ENCODE results near the gene MAPK10. TPM values are rescaled to one million over a fixed set of nuclear protein-coding genes. Genes with fewer than 3 reads are reported as not detected.

Gene MAPK10
- total RNA-seq, 1 experiment from 2014 or later: 0.44 TPM

GRCh38 chr4:86099348-86099747 lies 260.5 kb downstream of the MAPK10 start:
- Histone ChIP-seq H3F3A (ENCODE audit: low read length, unreplicated experiment) (no peaks in the 10 kb centered on the region), H3K36me3 (ENCODE audit: low read depth, low read length) (no peaks in the 10 kb centered on the region), H3K27ac (ENCODE audit: low read length) (no peak overlapping the region), H4K20me1 (ENCODE audit: low read length) (no peaks in the 10 kb centered on the region), H3K9me3 (ENCODE audit: low read length) (no peaks in the 10 kb centered on the region), H2AFZ (ENCODE audit: low read length) (no peak overlapping the region), H3K79me2 (ENCODE audit: low read length) (no peaks in the 10 kb centered on the region), H3K9ac (ENCODE audit: low read length) (no peak overlapping the region), H3K4me2 (ENCODE audit: low read length) (no peak overlapping the region), H3K27me3 (ENCODE audit: low read length) (no peaks in the 10 kb centered on the region), H3K4me3 (ENCODE audit: low read length) (no peak overlapping the region), H3K9me2 (replicated peaks; ENCODE audit: low read length) (no peaks in the 10 kb centered on the region), H3K4me1 (ENCODE audit: insufficient read depth, low read length) (no peaks in the 10 kb centered on the region)
- intact Hi-C loops (cut with micrococcal nuclease): no loop called here
- no TSS peak for BruUV-seq (replicated peaks)
- POLR2A ChIA-PET (ENCODE audit: unreplicated experiment): no interaction called here
- ATAC-seq (no peak), DNase-seq (no peak)
- CTCF ChIA-PET: no interaction called here
- no peak for TF ChIP-seq EZH2 (IDR thresholded peaks at IDR 0.05; ENCODE audit: low read length, unreplicated experiment)
- TF ChIP-seq EZH2phosphoT487 (IDR thresholded peaks at IDR 0.05; ENCODE audit: borderline replicate concordance, low read length): no peak
- no peak for TF ChIP-seq CTCF (conservative IDR thresholded peaks at IDR 0.05; ENCODE audit: low read depth, low read length)

- Histone ChIP-seq H3K9me3 (ENCODE audit: low read length) (no peaks in the 10 kb centered on the region), H3K27ac (ENCODE audit: low read length) (no peak overlapping the region), H3K9me2 (replicated peaks; ENCODE audit: low read length) (no peaks in the 10 kb centered on the region), H3K4me3 (ENCODE audit: low read length) (no peak overlapping the region), H3K4me2 (ENCODE audit: low read length) (no peak overlapping the region), H3K36me3 (ENCODE audit: low read depth, low read length) (no peaks in the 10 kb centered on the region), H3F3A (ENCODE audit: low read length, unreplicated experiment) (no peaks in the 10 kb centered on the region), H4K20me1 (ENCODE audit: low read length) (no peaks in the 10 kb centered on the region), H3K9ac (ENCODE audit: low read length) (no peak overlapping the region), H3K79me2 (ENCODE audit: low read length) (no peaks in the 10 kb centered on the region), H3K27me3 (ENCODE audit: low read length) (no peaks in the 10 kb centered on the region), H3K4me1 (ENCODE audit: insufficient read depth, low read length) (no peaks in the 10 kb centered on the region), H2AFZ (ENCODE audit: low read length) (no peak overlapping the region)
- BruUV-seq (replicated peaks): no TSS peak
- intact Hi-C loops (cut with micrococcal nuclease): no loop called here
- DNase-seq (no peak), ATAC-seq (no peak)
- ChIA-PET POLR2A (ENCODE audit: unreplicated experiment) (no interaction called here), CTCF (no interaction called here)
- TF ChIP-seq EZH2 (IDR thresholded peaks at IDR 0.05; ENCODE audit: low read length, unreplicated experiment) (no peak), CTCF (conservative IDR thresholded peaks at IDR 0.05; ENCODE audit: low read depth, low read length) (no peak), EZH2phosphoT487 (IDR thresholded peaks at IDR 0.05; ENCODE audit: borderline replicate concordance, low read length) (no peak)
Measured at GRCh38 chr4:86098691-86099090, 261.2 kb downstream of the MAPK10 start.

GRCh38 chr4:86096373-86096772 lies 263.5 kb downstream of the MAPK10 start:
- TF ChIP-seq EZH2 (IDR thresholded peaks at IDR 0.05; ENCODE audit: low read length, unreplicated experiment) (no peak), EZH2phosphoT487 (IDR thresholded peaks at IDR 0.05; ENCODE audit: borderline replicate concordance, low read length) (no peak), CTCF (conservative IDR thresholded peaks at IDR 0.05; ENCODE audit: low read depth, low read length) (no peak)
- no peak overlapping the region for H3K4me2 ChIP-seq (ENCODE audit: low read length)
- H3K27ac ChIP-seq (ENCODE audit: low read length): no peak overlapping the region
- intact Hi-C loops (cut with micrococcal nuclease): no loop called here
- no peaks in the 10 kb centered on the region for H3K9me2 ChIP-seq (replicated peaks; ENCODE audit: low read length)
- ATAC-seq (no peak), DNase-seq (no peak)
- no peaks in the 10 kb centered on the region for H3K27me3 ChIP-seq (ENCODE audit: low read length)
- BruUV-seq (replicated peaks): no TSS peak
- no peaks in the 10 kb centered on the region for H3K9me3 ChIP-seq (ENCODE audit: low read length)
- no peak overlapping the region for H2AFZ ChIP-seq (ENCODE audit: low read length)
- H3K79me2 ChIP-seq (ENCODE audit: low read length): no peaks in the 10 kb centered on the region
- H3K36me3 ChIP-seq (ENCODE audit: low read depth, low read length): no peaks in the 10 kb centered on the region
- peaks cover 9% of the 10 kb centered on the region for H3K4me1 ChIP-seq (ENCODE audit: insufficient read depth, low read length)
- no peaks in the 10 kb centered on the region for H3F3A ChIP-seq (ENCODE audit: low read length, unreplicated experiment)
- ChIA-PET CTCF (no interaction called here), POLR2A (ENCODE audit: unreplicated experiment) (no interaction called here)
- H4K20me1 ChIP-seq (ENCODE audit: low read length): no peaks in the 10 kb centered on the region
- no peak overlapping the region for H3K4me3 ChIP-seq (ENCODE audit: low read length)
- H3K9ac ChIP-seq (ENCODE audit: low read length): no peak overlapping the region

All from PC-3 (cell line).